H9 (cell line): ENCODE results near the gene CHRM4. TPM values are rescaled to one million over a fixed set of nuclear protein-coding genes. Genes with fewer than 3 reads are reported as not detected.

Experiments used
- DNase-seq: peaks from one replicate; pipeline ENCODE4 v3.0.0-alpha.2; 2017
- H2AFZ ChIP-seq: one replicate; pipeline ENCODE4 v1.6.1; 2013; ENCODE audit warnings: mild to moderate bottlenecking, low read length, control low read depth, moderate library complexity
- H2AK5ac ChIP-seq: 2 replicates; pipeline ENCODE4 v1.6.1; 2013; ENCODE audit warnings: low read length, control low read depth, mixed read lengths; ENCODE audit not compliant: insufficient read length
- H2BK120ac ChIP-seq: one replicate; pipeline ENCODE4 v1.6.1; 2013; ENCODE audit warnings: low read depth, mild to moderate bottlenecking, low read length, control low read depth, inconsistent platforms; ENCODE audit not compliant: poor library complexity, severe bottlenecking
- H2BK12ac ChIP-seq: 2 replicates; pipeline ENCODE4 v1.6.1; 2013; ENCODE audit warnings: low read length, control low read depth, mixed read lengths, low read depth; ENCODE audit not compliant: insufficient read length
- H2BK15ac ChIP-seq: 2 replicates; pipeline ENCODE4 v1.6.1; 2013; ENCODE audit warnings: low read depth, low read length, control low read depth
- H2BK20ac ChIP-seq: one replicate; pipeline ENCODE4 v1.6.1; 2013; ENCODE audit warnings: low read depth, mild to moderate bottlenecking, low read length, control low read depth, inconsistent platforms; ENCODE audit not compliant: poor library complexity, severe bottlenecking
- H2BK5ac ChIP-seq: 2 replicates; pipeline ENCODE4 v1.6.1; 2013; ENCODE audit warnings: low read length, control low read depth, mixed read lengths; ENCODE audit not compliant: insufficient read length
- H3K14ac ChIP-seq: 2 replicates; pipeline ENCODE4 v1.6.1; 2013; ENCODE audit warnings: low read length, control low read depth; ENCODE audit not compliant: insufficient read depth
- H3K18ac ChIP-seq: 2 replicates; pipeline ENCODE4 v1.6.1; 2013; ENCODE audit warnings: low read depth, mild to moderate bottlenecking, mixed read lengths, low read length, control low read depth; ENCODE audit not compliant: insufficient read length
- H3K23ac ChIP-seq: 2 replicates; pipeline ENCODE4 v1.6.1; 2013; ENCODE audit warnings: low read length, control low read depth, mixed read lengths, low read depth; ENCODE audit not compliant: insufficient read length
- H3K23me2 ChIP-seq: 2 replicates; pipeline ENCODE4 v1.6.1; 2013; ENCODE audit warnings: low read depth, mild to moderate bottlenecking, mixed read lengths, low read length, control low read depth; ENCODE audit not compliant: insufficient read length, poor library complexity, severe bottlenecking
- H3K27ac ChIP-seq: 2 replicates; pipeline ENCODE4 v1.5.1; 2013; ENCODE audit warnings: low read length, control low read depth, mixed read lengths, low read depth; ENCODE audit not compliant: insufficient read length
- H3K27me3 ChIP-seq: 2 replicates; pipeline ENCODE4 v1.6.1; 2013; ENCODE audit warnings: low read length, control low read depth, inconsistent platforms; ENCODE audit not compliant: insufficient read depth
- H3K4ac ChIP-seq: 2 replicates; pipeline ENCODE4 v1.6.1; 2013; ENCODE audit warnings: low read depth, mild to moderate bottlenecking, control low read depth, inconsistent platforms, low read length, moderate library complexity
- H3K4me1 ChIP-seq: 2 replicates; pipeline ENCODE4 v1.6.1; 2013; ENCODE audit warnings: low read length, control low read depth, inconsistent platforms; ENCODE audit not compliant: insufficient read depth
- H3K4me2 ChIP-seq: 2 replicates; pipeline ENCODE4 v1.6.1; 2013; ENCODE audit warnings: low read length, control low read depth, mixed read lengths; ENCODE audit not compliant: insufficient read length, insufficient read depth
- H3K56ac ChIP-seq: 2 replicates; pipeline ENCODE4 v1.6.1; 2013; ENCODE audit warnings: low read depth, mild to moderate bottlenecking, mixed read lengths, low read length, control low read depth; ENCODE audit not compliant: insufficient read length
- H3K79me1 ChIP-seq: 2 replicates; pipeline ENCODE4 v1.6.1; 2013; ENCODE audit warnings: low read depth, mild to moderate bottlenecking, moderate library complexity, low read length, control low read depth, inconsistent platforms; ENCODE audit not compliant: insufficient read depth, poor library complexity, severe bottlenecking
- H3K79me2 ChIP-seq: 2 replicates; pipeline ENCODE4 v1.6.1; 2013; ENCODE audit warnings: low read length, control low read depth, inconsistent platforms; ENCODE audit not compliant: insufficient read depth
- H3K9ac ChIP-seq: 2 replicates; pipeline ENCODE4 v1.6.1; 2013; ENCODE audit warnings: low read length, control low read depth, mixed read lengths; ENCODE audit not compliant: insufficient read length; ENCODE audit errors: extremely low read depth
- H3K9me3 ChIP-seq: one replicate; pipeline ENCODE4 v1.6.1; 2013; ENCODE audit warnings: low read depth, low read length, inconsistent platforms; ENCODE audit not compliant: control insufficient read depth
- H3T11ph ChIP-seq: one replicate; pipeline ENCODE4 v1.6.1; 2013; ENCODE audit warnings: mild to moderate bottlenecking, low read length, control low read depth, inconsistent platforms
- H4K20me1 ChIP-seq: one replicate; pipeline ENCODE4 v1.6.1; 2013; ENCODE audit not compliant: control insufficient read depth, insufficient read length, insufficient read depth
- H4K5ac ChIP-seq: 2 replicates; pipeline ENCODE4 v1.6.1; 2013; ENCODE audit warnings: low read depth, mild to moderate bottlenecking, mixed read lengths, low read length, control low read depth; ENCODE audit not compliant: insufficient read length
- H4K8ac ChIP-seq: replicated peaks from 2 replicates; pipeline ENCODE4 v1.6.1; 2013; ENCODE audit warnings: low read length, control low read depth, mixed read lengths, low read depth; ENCODE audit not compliant: insufficient read length
- H4K91ac ChIP-seq: 2 replicates; pipeline ENCODE4 v1.6.1; 2013; ENCODE audit warnings: low read depth, mild to moderate bottlenecking, moderate library complexity, mixed read lengths, low read length, control low read depth; ENCODE audit not compliant: insufficient read length
- H3K27ac Mint-ChIP-seq, 3 experiments: 2 replicates in 2 of 3; 3 replicates in 1 of 3; pipeline ENCODE4 v1.8.0; 2020 to 2021; ENCODE audit warnings: mixed read lengths in 3 of 3, mild to moderate bottlenecking in 1 of 3, moderate library complexity in 1 of 3
- H3K27me3 Mint-ChIP-seq: 2 replicates; pipeline ENCODE4 v1.8.0; 2021; ENCODE audit warnings: low read depth, mild to moderate bottlenecking, moderate library complexity, mixed read lengths
- H3K36me3 Mint-ChIP-seq, 3 experiments: 2 replicates in 2 of 3; 3 replicates in 1 of 3; pipeline ENCODE4 v1.8.0; 2020 to 2021; ENCODE audit warnings: low read depth in 3 of 3, mixed read lengths in 3 of 3; ENCODE audit not compliant: insufficient read depth in 1 of 3
- H3K4me1 Mint-ChIP-seq, 2 experiments: 2 replicates each; pipeline ENCODE4 v1.8.0; 2020; ENCODE audit warnings: mixed read lengths in 2 of 2
- H3K4me3 Mint-ChIP-seq, 2 experiments: 2 replicates in 1 of 2; 3 replicates in 1 of 2; pipeline ENCODE4 v1.8.0; 2020 to 2021; ENCODE audit warnings: mild to moderate bottlenecking in 2 of 2, mixed read lengths in 2 of 2, moderate library complexity in 1 of 2
- H3K9me3 Mint-ChIP-seq, 2 experiments: 2 replicates in 1 of 2; 3 replicates in 1 of 2; pipeline ENCODE4 v1.8.0; 2020; ENCODE audit warnings: mild to moderate bottlenecking in 2 of 2, mixed read lengths in 2 of 2, moderate library complexity in 1 of 2
- CTCF ChIP-seq: fragments of 200-600 bp; sonication (generic); conservative IDR thresholded peaks from 3 replicates; pipeline ENCODE4 v1.8.0; 2021; ENCODE audit warnings: antibody characterized with exemption, mild to moderate bottlenecking
- WGBS: extraction: QIAGEN DNeasy Blood & Tissue Kit; methylation state at CpG from one replicate; pipeline ENCODE4 v1.1.7; 2013; ENCODE audit warnings: missing lambda C conversion rate, low lambda C conversion rate, mixed read lengths; ENCODE audit not compliant: insufficient read length; ENCODE audit errors: extremely low coverage; 5-methylcytosine and 5-hydroxymethylcytosine counted together
- total RNA-seq: library from RNA; stranded (reverse); gene quantifications from 2 replicates; pipeline ENCODE4 v1.2.1, GENCODE V29; 2021

CHRM4 gene
- total RNA-seq, 1 experiment from 2014 or later = 1.0 TPM

- Histone ChIP-seq H3K27ac (no peak overlapping the region), H2BK20ac (no peak overlapping the region), H3K18ac (no peak overlapping the region), H2BK12ac (no peak overlapping the region), H3K79me1 (no peaks in the 10 kb centered on the region), H2AK5ac (no peak overlapping the region), H4K5ac (no peak overlapping the region), H2AFZ (no peak overlapping the region), H3K4me2 (no peak overlapping the region), H3K14ac (no peak overlapping the region), H3K9me3 (no peaks in the 10 kb centered on the region), H2BK15ac (no peak overlapping the region), H3K4ac (no peak overlapping the region), H3K9ac (no peak overlapping the region), H2BK120ac (no peak overlapping the region), H3K4me1 (no peaks in the 10 kb centered on the region), H4K91ac (no peak overlapping the region), H3K79me2 (no peaks in the 10 kb centered on the region), H4K8ac (no peak overlapping the region), H3K23me2 (no peaks in the 10 kb centered on the region), H3K23ac (no peak overlapping the region), H3K27me3 (no peaks in the 10 kb centered on the region), H3T11ph (no peak overlapping the region), H2BK5ac (no peak overlapping the region), H3K56ac (no peak overlapping the region), H4K20me1 (no peaks in the 10 kb centered on the region)
- H3K27ac Mint-ChIP-seq = no peak overlapping the region; a peak in 2 of 7 replicates
- no peak for DNase-seq
- TF ChIP-seq CTCF = no peak
- peaks cover 11 to 31% (median 12%) of the 10 kb centered on the region in 3 experiments; a peak in 6 of 7 replicates for H3K36me3 Mint-ChIP-seq
- no CpG with 5 or more reads among the region's 1 CpG for WGBS
- H3K4me3 Mint-ChIP-seq = no peak overlapping the region
- no peaks in the 10 kb centered on the region for H3K27me3 Mint-ChIP-seq
- no peaks in the 10 kb centered on the region for H3K9me3 Mint-ChIP-seq
- peaks cover 6 to 24% of the 10 kb centered on the region in 2 experiments for H3K4me1 Mint-ChIP-seq
Observed at GRCh38 chr11:46420513-46420912, 28.9 kb upstream of the CHRM4 start.
